C1 segment of cervical spinal cord (tissue), 14 donors: Measurements from ENCODE around the gene KDM5A.
A peak's percentile ranks its signal among the peaks of the same experiment; 100 is the strongest.
"Not testable (repeated sequence)": the region's sequence is repeated elsewhere in the genome, so short reads cannot be mapped to it uniquely, and the experiment has no call there.

Experiments
- DNase-seq, 14 donors: peaks; one replicate each; lab custom pipeline; 2025; lab: John Stamatoyannopoulos, UW

The KDM5A gene

DNA sequence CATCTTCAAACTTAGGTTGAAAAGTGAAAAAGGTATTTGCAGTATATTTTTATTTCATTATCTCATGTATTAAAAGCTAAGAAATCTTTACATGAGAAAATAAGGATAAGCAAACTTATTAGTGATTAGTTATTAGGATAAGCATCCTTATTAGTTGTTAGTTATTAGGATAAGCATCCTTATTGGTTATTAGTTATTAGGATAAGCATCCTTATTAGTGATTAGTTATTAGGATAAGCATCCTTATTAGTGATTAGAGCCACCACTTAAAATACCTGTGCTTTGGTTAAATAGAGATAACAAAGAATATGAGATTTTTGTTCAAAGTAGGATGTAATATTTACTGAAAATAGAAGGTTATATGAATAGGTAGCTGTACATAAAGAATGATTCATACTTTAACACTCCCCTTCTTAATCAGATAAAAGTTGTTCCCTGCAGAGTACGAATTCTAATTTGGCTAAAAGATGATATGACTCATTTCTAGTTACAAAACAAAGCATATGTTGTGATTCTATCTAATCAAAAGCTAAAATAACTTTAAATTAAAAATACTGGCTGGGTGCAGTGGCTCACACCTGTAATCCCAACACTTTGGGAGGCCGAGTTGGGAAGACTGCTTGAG, 56.4 kb downstream of the KDM5A start:
- DNase-seq, result no peak

- no peak for DNase-seq
Measured at GRCh38 chr12:331287-331686, 57.8 kb downstream of the KDM5A start.

GRCh38 chr12:325906-326305, 63.2 kb downstream of the KDM5A start:
- no peak for DNase-seq

- no peak for DNase-seq
Measured at GRCh38 chr12:323507-323906, 65.6 kb downstream of the KDM5A start.

- DNase-seq, result peak in 1 of 14 donors; percentile 42
Measured at GRCh38 chr12:321606-322326, 67.4 kb downstream of the KDM5A start.

- DNase-seq, result no peak
Measured at GRCh38 chr12:318759-319515, 70.2 kb downstream of the KDM5A start.

DNA sequence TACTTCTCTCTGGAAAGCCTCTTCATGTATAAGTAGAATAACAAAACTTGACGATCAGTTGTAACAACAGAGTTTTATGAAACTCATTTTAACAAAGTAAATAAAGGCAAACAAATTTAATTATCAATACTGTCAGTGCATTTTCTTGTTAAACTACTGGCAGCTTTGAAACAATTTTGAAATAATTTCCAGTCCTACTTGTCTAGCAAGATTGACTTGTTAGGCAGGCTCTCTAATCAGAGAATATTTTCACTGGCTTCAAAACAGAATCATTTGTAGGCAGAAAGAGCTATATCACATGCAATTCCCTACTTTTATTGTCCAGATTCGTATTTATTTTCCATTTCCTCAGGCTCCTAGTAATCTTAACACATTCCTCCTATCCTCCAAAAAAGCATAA, 80.6 kb downstream of the KDM5A start:
- no peak for DNase-seq

GRCh38 chr12:307406-307805, 81.7 kb downstream of the KDM5A start:
- DNase-seq, result peak in 1 of 14 donors; percentile 82

DNA sequence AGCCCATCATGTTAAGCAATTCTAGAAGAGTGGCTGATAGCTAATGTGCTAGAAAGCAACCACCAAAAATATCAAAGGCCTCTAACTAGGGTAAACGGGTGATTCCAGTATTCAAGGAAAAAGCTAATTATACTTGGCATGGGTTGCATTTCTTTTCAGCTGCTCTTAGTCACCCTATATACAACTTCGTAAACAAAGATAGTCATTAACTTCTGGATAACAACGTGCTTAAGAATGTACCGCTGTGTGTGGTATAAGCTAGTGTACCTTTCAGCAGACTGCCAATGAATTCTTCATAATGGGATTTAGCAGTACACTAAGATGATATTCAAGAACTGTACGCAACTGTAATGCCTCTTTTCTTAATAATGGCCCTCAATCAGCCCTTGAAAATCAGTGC, 84.3 kb downstream of the KDM5A start:
- DNase-seq, result no peak

GRCh38 chr12:302766-303165, 86.4 kb downstream of the KDM5A start:
- DNase-seq, result not testable (repeated sequence)

DNA sequence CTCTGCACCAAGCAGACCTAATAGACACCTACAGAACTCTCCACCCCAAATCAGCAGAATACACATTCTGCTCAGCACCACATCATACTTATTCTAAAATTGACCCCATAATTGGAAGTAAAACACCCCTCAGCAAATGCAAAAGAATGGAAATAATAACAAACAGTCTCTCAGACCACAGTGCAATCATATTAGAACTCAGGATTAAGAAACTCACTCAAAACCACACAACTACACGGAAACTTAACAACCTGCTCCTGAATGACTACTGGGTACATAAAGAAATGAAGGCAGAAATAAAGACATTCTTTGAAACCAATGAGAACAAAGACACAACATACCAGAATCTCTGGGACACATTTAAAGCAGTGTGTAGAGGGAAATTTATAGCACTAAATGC, 89.0 kb downstream of the KDM5A start:
- DNase-seq, result not testable (repeated sequence)

GRCh38 chr12:299511-299910, 89.6 kb downstream of the KDM5A start:
- not testable (repeated sequence) for DNase-seq

- not testable (repeated sequence) for DNase-seq
Measured at GRCh38 chr12:298059-298458, 91.1 kb downstream of the KDM5A start.

DNA sequence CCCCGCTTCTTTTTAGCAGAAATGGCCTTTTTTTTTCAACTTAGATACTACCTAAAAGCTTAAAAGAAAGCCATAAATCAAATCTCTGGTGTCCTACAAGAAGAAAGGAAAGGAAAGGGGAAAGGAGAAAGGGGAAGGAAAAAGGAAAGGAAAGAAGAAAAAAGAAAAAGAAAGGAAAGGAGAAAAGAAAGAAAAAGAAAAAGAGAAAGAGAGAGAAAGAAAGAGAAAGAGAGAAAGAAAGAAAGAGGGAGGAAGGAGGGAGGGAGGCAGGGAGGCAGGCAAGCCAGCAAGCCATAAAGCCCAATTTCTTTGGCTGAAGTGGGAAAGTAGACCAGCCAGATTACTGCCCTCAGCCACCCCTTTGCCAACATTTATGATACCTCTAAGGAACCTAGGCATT, 94.0 kb downstream of the KDM5A start:
- no peak for DNase-seq

- no peak for DNase-seq
Measured at GRCh38 chr12:293199-293598, 95.9 kb downstream of the KDM5A start.

GRCh38 chr12:292186-292585, 96.9 kb downstream of the KDM5A start:
- DNase-seq, result no peak

DNA sequence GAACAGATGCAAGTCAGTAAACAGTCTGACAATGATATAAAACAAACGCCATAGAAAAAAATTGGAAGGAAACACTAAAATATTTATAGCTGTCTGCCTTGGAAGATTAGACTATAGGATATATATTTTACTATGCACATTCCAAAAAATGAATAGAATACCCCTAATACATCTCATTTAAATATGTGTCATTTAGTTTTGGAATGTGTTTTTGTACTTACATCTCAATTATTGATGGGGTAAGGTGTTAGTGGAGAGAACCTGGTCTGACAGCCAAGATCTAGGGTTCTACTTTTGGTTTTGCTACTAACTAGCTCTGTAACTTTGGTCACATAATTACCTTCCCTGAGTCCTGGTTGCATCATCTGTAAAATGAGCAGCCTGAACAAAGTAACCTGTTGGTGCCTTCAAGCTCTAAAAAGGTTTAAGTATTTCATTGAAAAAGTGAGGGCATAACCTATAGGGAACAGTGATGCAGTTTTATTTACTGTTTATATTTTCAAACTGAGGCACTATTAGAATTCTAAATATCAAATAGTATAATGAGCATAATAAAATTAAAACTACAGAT, 97.9 kb downstream of the KDM5A start:
- no peak for DNase-seq

DNA sequence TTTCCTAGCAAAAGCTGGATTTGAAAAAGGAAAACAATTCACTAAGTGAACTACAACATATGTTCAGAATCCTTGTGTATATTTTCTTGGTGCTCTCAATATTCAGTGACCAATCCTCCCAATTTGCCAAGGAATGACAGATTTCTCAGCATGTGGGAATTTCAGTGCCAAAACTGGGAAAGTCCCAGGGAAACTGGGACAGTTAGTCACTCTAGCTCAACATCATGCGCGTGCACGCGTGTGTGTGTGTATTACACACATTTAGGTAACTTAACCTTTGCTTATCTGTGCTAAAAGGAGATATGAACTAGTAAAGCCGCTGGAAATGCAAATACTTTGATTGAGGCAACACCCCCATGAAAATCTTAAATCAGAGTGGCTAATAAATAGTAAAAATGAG, 100.4 kb downstream of the KDM5A start:
- peak in 3 of 14 donors; percentile 7 to 92 (median 19) for DNase-seq

- no peak for DNase-seq
Measured at GRCh38 chr12:286531-287300, 102.4 kb downstream of the KDM5A start.

GRCh38 chr12:278046-278445, 111.1 kb downstream of the KDM5A start:
- DNase-seq, result no peak

- DNase-seq, result no peak
Measured at GRCh38 chr12:275812-276211, 113.3 kb downstream of the KDM5A start.

DNA sequence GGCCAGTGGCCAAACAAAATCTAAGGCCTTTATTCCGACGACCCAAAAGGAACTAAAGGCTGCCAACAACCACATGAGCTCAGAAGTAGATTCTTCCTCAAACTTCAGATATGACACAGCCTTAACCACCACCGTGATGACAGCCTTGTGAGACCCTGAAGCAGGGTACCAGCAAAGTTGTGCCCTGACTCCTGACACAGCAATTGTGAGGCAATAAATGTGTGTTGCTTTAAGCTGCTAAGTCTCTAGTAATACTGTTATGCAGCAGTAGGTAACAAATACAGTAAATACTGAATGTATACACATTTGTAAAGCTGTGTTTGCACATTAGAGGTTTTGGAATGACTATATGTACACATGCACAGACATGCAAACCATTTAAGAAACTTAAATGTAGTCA, 115.7 kb downstream of the KDM5A start:
- DNase-seq, result no peak
